ENCODE measurements around the gene SIGMAR1.

Gene SIGMAR1

DNA sequence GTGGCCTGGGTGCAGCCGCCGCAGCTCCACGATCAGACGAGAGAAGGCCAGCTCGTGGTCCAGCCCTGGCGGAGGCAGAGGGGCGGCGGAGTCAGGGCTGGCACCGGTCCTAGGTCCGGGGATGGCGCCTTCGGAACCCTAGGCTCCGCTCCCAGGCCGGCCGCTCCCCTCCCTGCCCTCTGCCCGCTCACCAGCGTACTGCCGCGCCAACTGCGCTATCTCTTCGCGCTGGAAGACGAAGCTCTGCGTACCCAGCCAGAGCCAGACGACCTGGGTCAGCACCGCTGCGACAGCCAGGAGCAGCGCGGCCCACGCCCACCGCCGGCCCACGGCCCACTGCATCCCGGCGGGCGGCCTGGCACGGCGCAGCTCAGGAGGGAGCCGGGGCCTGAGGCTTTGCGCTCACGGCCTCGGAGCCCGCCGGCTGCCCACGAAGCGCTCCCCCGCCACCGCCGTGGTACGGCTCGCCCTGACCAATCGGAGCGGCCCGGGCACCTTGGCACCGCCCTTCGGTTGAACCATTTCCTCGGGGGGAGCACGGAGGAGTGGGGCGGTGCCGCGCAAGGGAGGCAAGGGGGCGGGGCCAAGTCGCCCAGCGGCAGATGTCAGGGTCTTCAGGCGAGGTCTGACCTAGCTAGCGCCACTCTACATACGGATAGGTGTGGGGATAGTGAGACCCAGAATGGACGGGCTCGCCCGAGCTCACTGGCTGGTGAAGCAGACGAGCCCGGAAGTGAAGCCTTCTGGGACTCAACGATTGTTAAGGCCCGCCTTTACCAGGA is at the start of gene SIGMAR1:
SIGMAR1 (minus strand) TSS at position 432 of the 782 bp plus-strand sequence; CDS start at position 342, 90 bp downstream.
- Mint-ChIP-seq H3K4me3 (peak within 1 kb of the TSS; percentile 96), H3K27ac (peak within 1 kb of the TSS; percentile 95), H3K36me3 (peaks cover 6% of the 10 kb centered on the region), H3K27me3 (no peaks in the 10 kb centered on the region), H3K9me3 (ENCODE audit: low read depth) (no peaks in the 10 kb centered on the region), H3K4me1 (ENCODE audit: low read depth) (peaks cover 39% of the 10 kb centered on the region)

DNA sequence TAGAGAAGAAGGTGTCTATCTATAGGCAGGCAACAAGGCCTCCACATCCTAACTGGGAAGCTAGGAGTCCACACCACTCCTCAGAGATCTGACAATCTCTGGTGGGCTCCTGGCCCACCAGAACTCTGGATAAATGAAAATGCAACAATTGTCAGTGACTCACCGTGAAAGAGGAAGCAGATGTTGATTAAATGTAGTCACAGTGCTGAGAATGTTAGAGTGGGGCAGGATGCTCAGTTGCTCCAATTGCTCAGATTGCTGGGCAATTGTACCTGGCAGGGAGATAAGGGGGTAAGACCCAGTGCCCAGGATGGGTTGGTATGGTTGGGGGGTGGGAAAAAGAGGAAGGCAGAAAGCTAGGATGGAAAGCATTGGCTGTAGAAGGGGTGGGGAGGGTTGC is 49.1 kb upstream of the SIGMAR1 start:
- no peaks in the 10 kb centered on the region for H3K9me3 Mint-ChIP-seq (ENCODE audit: low read depth)
- H3K27ac Mint-ChIP-seq: no peak overlapping the region
- H3K27me3 Mint-ChIP-seq: no peaks in the 10 kb centered on the region
- H3K36me3 Mint-ChIP-seq: peaks cover 3% of the 10 kb centered on the region
- H3K4me1 Mint-ChIP-seq (ENCODE audit: low read depth): no peaks in the 10 kb centered on the region
- no peak overlapping the region for H3K4me3 Mint-ChIP-seq

DNA sequence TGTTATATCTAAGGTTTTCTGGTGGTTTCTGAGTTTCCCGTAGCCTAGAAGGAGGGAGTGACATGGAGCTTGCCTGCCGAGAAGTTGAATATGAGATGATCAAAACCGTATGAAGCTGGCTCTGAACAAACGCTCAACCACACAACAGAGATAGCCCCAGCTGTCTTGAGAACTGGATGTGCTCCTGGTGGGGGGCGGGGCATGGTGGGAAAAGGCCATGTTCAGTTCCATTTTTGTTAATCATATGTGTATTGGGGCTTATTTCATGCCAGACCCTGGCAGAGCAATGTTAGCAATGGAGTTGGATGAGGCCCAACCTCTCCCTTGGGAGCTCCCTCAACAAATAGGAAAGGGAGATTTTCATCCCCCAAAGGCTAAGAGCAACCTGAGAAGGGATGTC is 48.6 kb upstream of the SIGMAR1 start:
- Mint-ChIP-seq H3K4me3 (no peak overlapping the region), H3K27ac (no peak overlapping the region), H3K27me3 (no peaks in the 10 kb centered on the region), H3K36me3 (peaks cover 5% of the 10 kb centered on the region), H3K9me3 (ENCODE audit: low read depth) (no peaks in the 10 kb centered on the region), H3K4me1 (ENCODE audit: low read depth) (no peaks in the 10 kb centered on the region)

DNA sequence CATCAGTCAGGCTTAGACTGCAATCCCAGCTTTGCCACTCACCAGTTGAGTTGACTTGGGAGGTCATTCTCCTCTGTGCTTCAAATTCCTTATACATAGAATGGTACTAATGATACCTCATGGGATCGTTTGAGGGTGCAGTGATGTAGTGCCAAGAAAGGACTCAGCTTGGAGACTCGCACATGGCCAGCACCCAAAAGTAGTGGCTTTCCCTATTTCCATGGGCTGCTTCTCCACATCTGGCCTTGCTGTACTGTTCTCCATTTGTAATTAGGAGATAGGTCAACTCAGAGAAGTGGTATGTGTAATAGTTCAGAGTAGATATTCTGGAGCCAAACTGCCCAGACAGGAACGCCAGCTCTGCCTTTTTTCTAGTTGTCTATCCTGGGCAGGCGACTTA is 48.0 kb upstream of the SIGMAR1 start:
- peaks cover 7% of the 10 kb centered on the region for H3K36me3 Mint-ChIP-seq
- no peak overlapping the region for H3K4me3 Mint-ChIP-seq

DNA sequence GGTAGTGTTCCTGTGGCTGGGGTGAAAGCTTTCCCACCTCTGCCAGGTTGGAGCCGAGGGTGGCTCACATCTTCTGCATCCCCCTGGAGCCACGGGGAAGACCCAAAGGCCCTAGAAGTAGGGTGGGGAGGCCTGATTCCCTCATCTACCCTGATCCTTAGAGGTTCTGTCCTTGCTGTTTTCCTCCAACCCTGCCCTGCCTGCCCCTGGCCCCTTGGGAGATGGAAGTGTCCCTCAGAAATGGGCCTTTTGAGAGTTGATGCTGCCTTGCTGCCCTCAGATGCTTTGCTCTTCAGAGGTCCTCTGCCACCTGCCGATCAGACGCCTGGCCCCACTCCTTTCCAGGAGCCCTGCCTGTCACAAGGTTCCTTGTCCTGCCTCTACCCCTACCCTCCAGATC is 47.2 kb upstream of the SIGMAR1 start:
- Mint-ChIP-seq H3K9me3 (ENCODE audit: low read depth) (no peaks in the 10 kb centered on the region), H3K4me3 (no peak overlapping the region), H3K27ac (no peak overlapping the region), H3K36me3 (peaks cover 7% of the 10 kb centered on the region), H3K4me1 (ENCODE audit: low read depth) (no peaks in the 10 kb centered on the region), H3K27me3 (no peaks in the 10 kb centered on the region)

More for the DNA sequence above, 48.0 kb upstream of the SIGMAR1 start:
- Mint-ChIP-seq H3K27me3 (no peaks in the 10 kb centered on the region), H3K27ac (no peak overlapping the region), H3K4me1 (ENCODE audit: low read depth) (no peaks in the 10 kb centered on the region), H3K9me3 (ENCODE audit: low read depth) (no peaks in the 10 kb centered on the region)

DNA sequence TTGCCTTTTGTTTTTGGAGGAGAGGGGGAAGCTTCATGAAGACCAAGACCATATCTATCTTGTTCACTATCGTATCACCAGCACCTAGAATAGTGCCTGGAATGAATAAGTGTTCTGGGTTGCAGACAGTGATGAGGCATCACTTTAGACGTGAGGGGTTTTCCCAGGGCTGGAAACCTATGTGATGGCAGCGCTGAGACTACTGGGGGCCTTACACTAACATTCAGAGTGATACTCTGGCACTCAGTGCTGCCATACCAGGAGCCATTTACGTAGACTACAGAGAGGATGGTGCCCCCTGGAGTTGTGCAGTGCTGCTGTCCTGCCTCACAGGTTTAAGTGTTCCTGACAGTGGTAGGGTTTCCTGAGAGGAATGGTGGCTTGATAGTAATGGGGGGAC is 46.6 kb upstream of the SIGMAR1 start:
- no peak overlapping the region for H3K4me3 Mint-ChIP-seq
- H3K27ac Mint-ChIP-seq: no peak overlapping the region
- no peaks in the 10 kb centered on the region for H3K9me3 Mint-ChIP-seq (ENCODE audit: low read depth)

DNA sequence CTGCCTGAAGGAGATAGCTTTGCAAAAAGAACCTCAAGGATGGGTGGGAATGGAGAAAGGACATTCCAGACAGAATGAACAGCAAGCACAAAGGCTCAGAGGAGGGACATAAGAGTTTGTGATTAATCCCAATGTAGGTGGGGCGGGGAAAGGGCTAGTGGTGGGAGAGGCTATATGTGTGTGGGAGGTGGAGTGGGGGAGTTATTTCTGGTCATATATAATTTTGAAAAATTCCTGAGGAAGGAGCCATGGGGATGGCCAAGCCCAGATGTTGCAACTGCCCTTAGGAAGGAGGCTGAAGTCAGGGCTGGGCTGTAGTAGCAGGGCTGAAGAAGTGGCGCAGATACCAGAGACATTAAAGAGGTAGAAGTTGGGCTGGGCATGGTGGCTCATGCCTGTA is 38.3 kb upstream of the SIGMAR1 start:
- Mint-ChIP-seq H3K4me1 (ENCODE audit: low read depth) (peaks cover 3% of the 10 kb centered on the region), H3K36me3 (peaks cover 2% of the 10 kb centered on the region), H3K4me3 (no peak overlapping the region), H3K9me3 (ENCODE audit: low read depth) (no peaks in the 10 kb centered on the region), H3K27me3 (no peaks in the 10 kb centered on the region), H3K27ac (no peak overlapping the region)

More for the DNA sequence above, 46.6 kb upstream of the SIGMAR1 start:
- Mint-ChIP-seq H3K4me1 (ENCODE audit: low read depth) (no peaks in the 10 kb centered on the region), H3K27me3 (no peaks in the 10 kb centered on the region), H3K36me3 (peaks cover 7% of the 10 kb centered on the region)

DNA sequence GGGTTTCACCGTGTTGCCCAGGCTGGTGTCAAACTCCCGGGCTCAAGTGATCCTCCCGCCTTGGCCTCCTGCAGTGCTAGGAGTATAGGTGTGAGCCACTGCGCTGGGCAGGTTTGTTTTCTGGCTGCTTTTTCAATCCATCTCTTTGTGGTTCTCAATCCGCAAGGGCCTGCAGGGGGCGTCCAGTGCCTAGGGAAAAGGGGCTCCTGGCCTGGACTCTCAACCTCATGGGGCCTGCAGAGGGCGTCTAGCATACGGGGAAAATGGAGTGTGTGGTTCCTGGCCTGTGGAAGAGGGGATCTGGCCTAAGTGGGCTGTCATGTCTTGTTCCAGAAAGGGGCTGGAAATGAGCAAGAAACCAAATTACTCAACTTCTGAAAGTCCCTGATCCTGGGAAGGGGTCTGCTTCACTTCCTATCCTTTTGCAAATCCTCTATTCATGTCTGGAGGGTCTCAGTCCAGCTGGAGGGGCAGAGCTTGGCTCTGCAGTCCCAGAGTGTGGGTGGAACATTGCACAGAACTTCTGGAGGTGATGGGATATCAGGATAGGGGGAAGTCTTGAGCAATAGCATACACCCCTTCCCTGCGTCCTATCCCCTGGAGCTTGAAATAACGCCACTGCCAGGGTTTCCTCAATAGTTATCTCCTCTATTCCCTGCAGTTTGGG is 37.6 kb upstream of the SIGMAR1 start:
- Mint-ChIP-seq H3K4me3 (no peak overlapping the region), H3K36me3 (peaks cover 3% of the 10 kb centered on the region), H3K27ac (no peak overlapping the region), H3K4me1 (ENCODE audit: low read depth) (peaks cover 3% of the 10 kb centered on the region), H3K27me3 (no peaks in the 10 kb centered on the region), H3K9me3 (ENCODE audit: low read depth) (peaks cover 4% of the 10 kb centered on the region)

DNA sequence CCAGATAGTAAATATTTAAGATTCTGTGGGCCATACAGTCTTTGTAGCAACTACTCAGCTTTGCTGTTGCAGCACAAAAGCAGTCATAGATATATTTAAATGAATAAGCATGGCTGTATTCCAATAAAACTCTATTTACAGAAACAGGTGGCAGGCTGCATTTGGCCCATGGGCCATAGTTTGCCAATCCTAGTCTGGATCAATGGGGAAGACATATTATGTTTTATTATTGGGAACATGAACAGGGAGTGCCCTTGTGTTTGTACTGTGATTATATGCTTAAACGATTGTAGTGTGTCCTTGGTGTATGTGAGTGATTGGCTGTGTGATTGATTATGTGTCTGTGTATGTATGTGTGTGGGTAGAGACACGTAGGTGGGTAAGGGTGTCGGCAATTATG is 36.9 kb upstream of the SIGMAR1 start:
- H3K4me3 Mint-ChIP-seq: no peak overlapping the region
- H3K27ac Mint-ChIP-seq: no peak overlapping the region
- H3K4me1 Mint-ChIP-seq (ENCODE audit: low read depth): peaks cover 3% of the 10 kb centered on the region
- H3K36me3 Mint-ChIP-seq: peaks cover 7% of the 10 kb centered on the region
- peaks cover 4% of the 10 kb centered on the region for H3K9me3 Mint-ChIP-seq (ENCODE audit: low read depth)
- no peaks in the 10 kb centered on the region for H3K27me3 Mint-ChIP-seq

DNA sequence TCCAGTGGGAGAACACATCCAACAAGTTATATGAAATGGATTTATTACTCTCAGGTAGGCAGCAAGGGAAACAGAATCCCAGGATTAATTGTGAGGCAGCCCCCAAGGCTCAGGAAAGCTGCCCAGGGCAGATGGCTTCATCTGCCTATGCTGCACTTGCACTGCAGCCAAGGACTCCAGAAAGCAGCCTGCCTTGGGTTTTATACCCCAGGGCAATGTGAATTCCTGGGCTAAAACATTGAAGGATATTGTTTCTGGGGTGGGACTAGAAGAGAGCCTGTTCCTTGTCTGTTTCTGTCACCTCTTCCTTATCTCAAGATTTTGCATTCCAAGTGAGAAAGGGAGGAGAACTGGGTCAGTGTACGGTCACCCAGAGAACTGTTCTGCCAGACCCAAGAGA is 33.7 kb upstream of the SIGMAR1 start:
- H3K4me1 Mint-ChIP-seq (ENCODE audit: low read depth): peaks cover 4% of the 10 kb centered on the region
- no peak overlapping the region for H3K27ac Mint-ChIP-seq
- H3K27me3 Mint-ChIP-seq: no peaks in the 10 kb centered on the region
- H3K36me3 Mint-ChIP-seq: peaks cover 11% of the 10 kb centered on the region
- peaks cover 9% of the 10 kb centered on the region for H3K9me3 Mint-ChIP-seq (ENCODE audit: low read depth)
- no peak overlapping the region for H3K4me3 Mint-ChIP-seq

DNA sequence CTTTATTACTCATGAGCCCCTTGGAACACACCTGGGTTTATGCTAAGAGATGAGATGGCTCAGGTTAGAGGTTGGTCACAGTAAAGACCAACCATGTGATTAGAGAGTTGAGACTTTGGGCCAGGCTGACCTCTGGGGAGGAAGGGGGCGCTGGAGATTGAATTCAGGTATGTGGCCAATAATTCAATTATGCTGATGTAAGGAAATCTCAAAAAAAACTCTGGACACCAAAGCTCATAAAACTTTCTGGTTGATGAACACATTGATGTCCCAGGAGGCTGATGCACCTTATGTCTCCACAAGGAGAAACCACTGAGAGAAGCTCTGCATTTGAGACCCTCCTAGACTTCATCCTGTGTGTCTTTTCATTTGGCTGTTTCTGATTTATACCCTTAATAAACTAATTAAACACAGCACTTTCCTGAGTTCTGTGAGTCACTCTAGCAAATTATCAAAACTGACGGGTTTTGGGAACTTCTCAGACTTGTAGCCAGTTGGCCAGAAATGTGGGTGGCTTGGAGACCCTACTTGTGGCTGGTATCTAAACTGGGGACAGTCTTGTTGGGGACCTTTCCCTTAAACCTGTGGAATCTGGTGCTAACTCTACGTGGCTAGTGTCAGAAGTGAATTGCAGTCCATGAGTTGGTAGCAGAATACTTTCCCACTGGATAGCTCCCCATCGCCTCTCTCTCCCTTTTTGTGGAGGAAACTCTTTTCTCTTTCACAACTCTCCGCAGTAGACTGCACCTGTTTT is 32.4 kb upstream of the SIGMAR1 start:
- H3K9me3 Mint-ChIP-seq (ENCODE audit: low read depth): peaks cover 9% of the 10 kb centered on the region
- H3K4me1 Mint-ChIP-seq (ENCODE audit: low read depth): peaks cover 10% of the 10 kb centered on the region
- H3K27ac Mint-ChIP-seq: no peak overlapping the region
- H3K4me3 Mint-ChIP-seq: no peak overlapping the region
- peaks cover 11% of the 10 kb centered on the region for H3K36me3 Mint-ChIP-seq
- no peaks in the 10 kb centered on the region for H3K27me3 Mint-ChIP-seq

DNA sequence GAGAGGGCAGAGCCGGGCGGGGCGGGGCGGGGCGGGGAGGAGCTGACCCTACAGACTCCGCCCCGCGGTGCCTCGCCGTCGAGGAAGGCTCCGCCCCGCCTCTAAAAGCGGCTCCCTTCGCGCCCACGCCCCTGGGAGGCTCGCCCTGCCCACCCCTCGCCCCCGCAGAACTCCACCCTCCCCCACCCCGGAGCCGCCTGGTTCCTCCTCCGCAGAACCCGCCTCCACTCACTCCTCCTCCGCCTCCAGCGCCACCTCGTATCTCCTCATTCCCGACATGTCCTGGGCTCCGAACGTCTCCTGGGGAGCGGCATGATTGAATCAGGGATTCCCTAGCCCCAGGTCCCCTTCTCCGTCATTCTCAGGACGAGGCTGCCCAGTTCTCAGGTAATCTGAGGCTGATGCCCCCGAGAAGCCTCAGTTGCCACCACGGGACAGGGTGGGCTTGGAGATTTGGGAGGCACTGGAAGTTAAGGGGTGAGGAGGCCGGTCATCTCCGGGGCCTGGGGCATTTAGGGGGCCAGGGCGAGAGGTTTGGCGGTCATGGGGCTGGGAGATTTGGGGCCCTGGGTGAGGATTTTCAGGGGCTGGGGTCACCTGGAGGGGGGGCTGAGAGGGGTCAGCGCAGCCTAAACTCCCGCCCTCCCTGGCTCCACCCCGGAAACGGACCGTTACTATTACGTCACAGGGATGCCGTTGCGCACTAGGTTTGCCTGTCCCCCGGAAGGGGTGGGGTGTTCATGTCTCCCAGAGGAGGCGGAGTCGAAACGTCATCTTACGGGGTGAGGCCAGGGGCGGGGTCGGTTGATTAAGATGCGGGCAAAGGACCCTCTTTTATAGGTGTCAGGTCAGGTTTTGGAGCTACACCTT is 28.0 kb upstream of the SIGMAR1 start:
- Mint-ChIP-seq H3K27ac (peak overlapping the region; percentile 70), H3K4me1 (ENCODE audit: low read depth) (peaks cover 45% of the 10 kb centered on the region), H3K36me3 (peaks cover 14% of the 10 kb centered on the region), H3K9me3 (ENCODE audit: low read depth) (peaks cover 9% of the 10 kb centered on the region), H3K27me3 (no peaks in the 10 kb centered on the region), H3K4me3 (peak overlapping the region; percentile 91)

DNA sequence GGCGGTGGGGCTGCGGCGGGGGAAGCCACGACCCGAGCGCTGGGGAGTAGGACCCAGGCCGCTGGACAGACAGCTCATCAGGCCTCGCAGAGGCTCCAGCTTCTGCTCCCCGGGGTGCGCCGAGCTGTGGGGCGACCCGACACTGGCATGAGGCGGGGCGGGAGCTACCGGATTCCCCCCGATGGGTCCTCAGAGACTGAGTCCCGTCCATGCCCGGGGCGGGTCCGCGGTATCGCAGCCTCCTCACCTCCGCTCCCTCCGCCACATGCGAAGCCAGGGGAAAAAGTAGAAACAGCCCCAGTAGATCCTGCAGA is 27.4 kb upstream of the SIGMAR1 start:
- Mint-ChIP-seq H3K4me1 (ENCODE audit: low read depth) (peaks cover 47% of the 10 kb centered on the region), H3K4me3 (peak overlapping the region; percentile 91)

DNA sequence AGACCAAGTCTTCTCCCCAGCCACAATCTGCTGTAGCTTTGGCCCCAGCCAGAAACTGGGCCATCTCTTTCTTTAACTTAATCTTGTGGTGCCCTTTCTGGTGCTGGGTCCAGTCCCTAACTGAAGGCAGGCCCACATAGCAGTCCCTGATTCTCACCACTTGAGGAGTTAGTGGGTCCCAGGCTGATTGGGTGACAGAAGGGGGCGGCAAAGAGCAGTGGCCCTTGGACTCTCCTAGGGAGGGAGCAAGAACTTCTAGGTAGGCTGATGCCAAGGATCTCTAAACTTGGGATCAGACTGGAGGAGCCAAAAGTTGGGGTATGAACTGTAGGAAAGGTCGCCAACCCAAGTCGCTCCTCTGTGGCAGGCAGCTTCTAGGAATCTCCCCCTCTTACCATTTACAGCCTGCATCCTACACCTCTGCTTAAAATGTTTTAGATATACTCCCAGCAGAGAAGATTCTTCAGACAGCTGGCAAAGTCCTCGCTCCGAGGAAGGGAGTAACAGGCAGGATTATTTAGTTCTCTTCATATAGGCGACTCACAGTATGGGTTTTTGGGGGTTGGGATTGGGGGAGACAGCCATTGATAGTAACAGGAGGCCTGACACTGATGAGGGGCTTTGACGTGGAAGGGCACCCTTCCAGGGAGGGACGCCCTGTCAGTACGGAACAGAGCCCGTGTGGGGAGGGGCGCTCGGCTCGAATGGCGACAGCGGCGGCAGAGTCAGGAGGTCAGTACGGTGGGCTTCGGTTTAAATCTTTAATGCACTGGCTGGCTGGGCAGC is 26.9 kb upstream of the SIGMAR1 start:
- H3K27me3 Mint-ChIP-seq: no peaks in the 10 kb centered on the region
- peaks cover 9% of the 10 kb centered on the region for H3K36me3 Mint-ChIP-seq
- peak overlapping the region; percentile 91 for H3K4me3 Mint-ChIP-seq
- H3K4me1 Mint-ChIP-seq (ENCODE audit: low read depth): peaks cover 47% of the 10 kb centered on the region
- H3K27ac Mint-ChIP-seq: peak overlapping the region; percentile 87
- peaks cover 5% of the 10 kb centered on the region for H3K9me3 Mint-ChIP-seq (ENCODE audit: low read depth)

More for the DNA sequence above, 27.4 kb upstream of the SIGMAR1 start:
- H3K27me3 Mint-ChIP-seq: no peaks in the 10 kb centered on the region
- H3K27ac Mint-ChIP-seq: no peak overlapping the region
- H3K9me3 Mint-ChIP-seq (ENCODE audit: low read depth): peaks cover 5% of the 10 kb centered on the region
- H3K36me3 Mint-ChIP-seq: peaks cover 13% of the 10 kb centered on the region

All from activated naive CD8-positive, alpha-beta T cell (primary cell).